ENCODE results near the gene LDLRAD4.

DNA sequence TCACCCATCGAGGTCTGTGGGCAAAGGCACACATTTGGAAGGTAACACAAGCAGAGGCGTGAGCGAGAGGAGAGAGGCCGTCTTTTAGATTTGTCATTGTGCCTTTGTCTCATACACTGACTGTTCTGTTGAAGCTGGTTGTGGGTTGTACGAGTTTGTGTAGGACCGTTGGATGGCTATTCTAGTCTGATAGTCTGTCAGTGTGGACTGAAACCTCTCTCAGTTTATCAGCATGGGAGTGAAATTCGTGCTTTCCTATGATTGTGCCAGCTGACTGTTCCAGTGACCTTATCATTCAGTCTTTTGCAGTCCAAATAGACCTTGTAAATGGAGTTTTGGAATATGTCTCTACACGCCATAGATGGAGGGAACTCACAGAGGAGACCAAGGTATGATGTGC is 143.5 kb downstream of the LDLRAD4 start:
- TF ChIP-seq, protein P1, sequence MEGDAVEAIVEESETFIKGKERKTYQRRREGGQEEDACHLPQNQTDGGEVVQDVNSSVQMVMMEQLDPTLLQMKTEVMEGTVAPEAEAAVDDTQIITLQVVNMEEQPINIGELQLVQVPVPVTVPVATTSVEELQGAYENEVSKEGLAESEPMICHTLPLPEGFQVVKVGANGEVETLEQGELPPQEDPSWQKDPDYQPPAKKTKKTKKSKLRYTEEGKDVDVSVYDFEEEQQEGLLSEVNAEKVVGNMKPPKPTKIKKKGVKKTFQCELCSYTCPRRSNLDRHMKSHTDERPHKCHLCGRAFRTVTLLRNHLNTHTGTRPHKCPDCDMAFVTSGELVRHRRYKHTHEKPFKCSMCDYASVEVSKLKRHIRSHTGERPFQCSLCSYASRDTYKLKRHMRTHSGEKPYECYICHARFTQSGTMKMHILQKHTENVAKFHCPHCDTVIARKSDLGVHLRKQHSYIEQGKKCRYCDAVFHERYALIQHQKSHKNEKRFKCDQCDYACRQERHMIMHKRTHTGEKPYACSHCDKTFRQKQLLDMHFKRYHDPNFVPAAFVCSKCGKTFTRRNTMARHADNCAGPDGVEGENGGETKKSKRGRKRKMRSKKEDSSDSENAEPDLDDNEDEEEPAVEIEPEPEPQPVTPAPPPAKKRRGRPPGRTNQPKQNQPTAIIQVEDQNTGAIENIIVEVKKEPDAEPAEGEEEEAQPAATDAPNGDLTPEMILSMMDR (conservative IDR thresholded peaks at IDR 0.05): no peak
- TF ChIP-seq EZH2 (IDR thresholded peaks at IDR 0.05; ENCODE audit: low read depth): no peak

Data from PC-9 (cell line).